ENCODE measurements around the gene OSM.

DNA sequence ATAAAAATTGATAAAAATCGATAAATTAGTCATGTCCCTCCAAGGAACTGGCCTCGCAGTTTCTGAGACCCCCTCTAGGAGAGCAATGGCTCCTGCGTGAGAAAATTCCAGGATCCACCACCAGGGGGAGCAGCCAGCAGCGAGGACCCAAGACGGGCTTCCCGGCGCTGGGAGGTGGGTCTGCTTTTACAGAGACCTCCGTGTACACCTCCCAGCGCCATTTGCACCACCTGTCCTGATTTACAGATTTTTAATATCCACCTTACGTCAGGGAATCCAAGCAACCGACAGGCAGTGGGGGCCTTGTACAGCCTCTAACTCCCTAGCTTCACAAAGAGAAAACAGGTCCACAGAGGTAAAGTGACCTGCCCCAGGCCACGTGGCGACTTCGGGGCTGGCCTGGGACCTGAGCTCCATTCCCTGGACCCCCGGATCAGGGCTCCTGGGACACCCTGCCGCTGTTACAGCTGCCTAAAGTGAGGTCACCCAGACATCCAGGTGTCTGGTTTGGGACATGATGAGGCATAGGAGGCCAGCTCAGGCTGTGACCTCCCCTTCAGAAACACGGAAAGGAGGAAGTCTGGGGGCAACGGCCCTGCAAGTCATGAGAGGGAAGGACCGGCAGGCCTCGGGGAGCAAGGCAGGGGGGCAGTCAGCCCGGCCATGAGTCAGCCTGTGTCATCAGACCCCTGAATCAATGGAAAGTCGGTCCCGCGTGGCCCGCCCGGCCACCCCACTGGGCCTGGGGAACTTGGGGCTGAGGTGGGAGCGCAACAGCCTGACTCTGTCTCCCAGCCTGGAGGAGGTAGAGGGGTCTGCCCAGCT, 3.5 kb downstream of the OSM start:
- TF ChIP-seq, protein P1, sequence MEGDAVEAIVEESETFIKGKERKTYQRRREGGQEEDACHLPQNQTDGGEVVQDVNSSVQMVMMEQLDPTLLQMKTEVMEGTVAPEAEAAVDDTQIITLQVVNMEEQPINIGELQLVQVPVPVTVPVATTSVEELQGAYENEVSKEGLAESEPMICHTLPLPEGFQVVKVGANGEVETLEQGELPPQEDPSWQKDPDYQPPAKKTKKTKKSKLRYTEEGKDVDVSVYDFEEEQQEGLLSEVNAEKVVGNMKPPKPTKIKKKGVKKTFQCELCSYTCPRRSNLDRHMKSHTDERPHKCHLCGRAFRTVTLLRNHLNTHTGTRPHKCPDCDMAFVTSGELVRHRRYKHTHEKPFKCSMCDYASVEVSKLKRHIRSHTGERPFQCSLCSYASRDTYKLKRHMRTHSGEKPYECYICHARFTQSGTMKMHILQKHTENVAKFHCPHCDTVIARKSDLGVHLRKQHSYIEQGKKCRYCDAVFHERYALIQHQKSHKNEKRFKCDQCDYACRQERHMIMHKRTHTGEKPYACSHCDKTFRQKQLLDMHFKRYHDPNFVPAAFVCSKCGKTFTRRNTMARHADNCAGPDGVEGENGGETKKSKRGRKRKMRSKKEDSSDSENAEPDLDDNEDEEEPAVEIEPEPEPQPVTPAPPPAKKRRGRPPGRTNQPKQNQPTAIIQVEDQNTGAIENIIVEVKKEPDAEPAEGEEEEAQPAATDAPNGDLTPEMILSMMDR (IDR thresholded peaks at IDR 0.05; ENCODE audit: extremely low read depth in 1 of 2, insufficient read depth in 1 of 2, low read depth in 1 of 2, low read length in 2 of 2), result peak; percentile 82 to 93
- TF ChIP-seq POLR2A (IDR thresholded peaks at IDR 0.05; ENCODE audit: low read depth, low read length) (no peak), POLR2AphosphoS5 (IDR thresholded peaks at IDR 0.05; ENCODE audit: insufficient read depth, low read depth, low read length) (no peak)
- TF ChIP-seq, protein P2, sequence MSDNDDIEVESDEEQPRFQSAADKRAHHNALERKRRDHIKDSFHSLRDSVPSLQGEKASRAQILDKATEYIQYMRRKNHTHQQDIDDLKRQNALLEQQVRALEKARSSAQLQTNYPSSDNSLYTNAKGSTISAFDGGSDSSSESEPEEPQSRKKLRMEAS (IDR thresholded peaks at IDR 0.05; ENCODE audit: insufficient read depth, insufficient read length), result no peak

Measured in endothelial cell of umbilical vein (primary cell).